DND-41 (cell line): Measurements from ENCODE around the gene MAP4K3.

Source experiments
- EZH2 ChIP-seq: IDR thresholded peaks from 3 replicates; pipeline ENCODE4 v1.6.1; 2012; ENCODE audit warnings: borderline replicate concordance, low read depth, mild to moderate bottlenecking, moderate library complexity, low read length, inconsistent platforms; ENCODE audit not compliant: severe bottlenecking
- TF ChIP-seq, protein P1 (sequence below): IDR thresholded peaks from 2 replicates; pipeline ENCODE4 v1.5.1; 2012; ENCODE audit warnings: borderline replicate concordance, low read length, moderate library complexity, mild to moderate bottlenecking; ENCODE audit not compliant: poor library complexity, severe bottlenecking; ENCODE audit errors: extremely low read depth

DNA sequence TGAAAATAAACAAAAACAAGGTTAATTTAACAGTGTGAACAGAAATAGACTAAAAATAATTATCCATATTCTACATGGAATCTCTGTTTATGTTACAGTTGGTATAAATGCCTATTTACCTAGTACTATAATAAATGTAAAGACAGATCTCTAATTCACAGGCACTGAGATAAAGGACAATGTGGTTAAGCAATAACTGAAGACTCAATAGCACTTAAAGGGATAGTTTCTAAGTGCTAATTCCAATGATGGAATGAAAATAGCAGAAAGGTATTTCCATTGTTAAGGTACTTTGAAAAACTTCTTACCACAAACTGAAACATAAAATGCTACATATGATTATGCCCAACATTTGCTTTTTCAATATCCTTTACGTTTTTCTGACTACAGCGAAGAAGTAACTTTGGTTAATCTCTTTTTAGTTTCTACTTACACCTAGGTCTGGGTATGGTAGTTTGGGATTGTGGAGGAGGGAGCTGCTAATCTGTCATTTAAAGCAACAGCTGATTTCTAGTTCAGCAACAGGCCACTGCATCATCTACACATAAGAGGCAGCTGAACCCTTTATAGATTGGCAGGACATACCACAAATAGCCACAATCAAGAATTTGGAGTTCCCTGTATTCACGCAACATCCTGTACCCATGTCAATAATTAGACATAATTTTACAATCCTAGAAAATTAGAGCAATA lies 27.2 kb downstream of the MAP4K3 start:
- TF ChIP-seq, protein P1, sequence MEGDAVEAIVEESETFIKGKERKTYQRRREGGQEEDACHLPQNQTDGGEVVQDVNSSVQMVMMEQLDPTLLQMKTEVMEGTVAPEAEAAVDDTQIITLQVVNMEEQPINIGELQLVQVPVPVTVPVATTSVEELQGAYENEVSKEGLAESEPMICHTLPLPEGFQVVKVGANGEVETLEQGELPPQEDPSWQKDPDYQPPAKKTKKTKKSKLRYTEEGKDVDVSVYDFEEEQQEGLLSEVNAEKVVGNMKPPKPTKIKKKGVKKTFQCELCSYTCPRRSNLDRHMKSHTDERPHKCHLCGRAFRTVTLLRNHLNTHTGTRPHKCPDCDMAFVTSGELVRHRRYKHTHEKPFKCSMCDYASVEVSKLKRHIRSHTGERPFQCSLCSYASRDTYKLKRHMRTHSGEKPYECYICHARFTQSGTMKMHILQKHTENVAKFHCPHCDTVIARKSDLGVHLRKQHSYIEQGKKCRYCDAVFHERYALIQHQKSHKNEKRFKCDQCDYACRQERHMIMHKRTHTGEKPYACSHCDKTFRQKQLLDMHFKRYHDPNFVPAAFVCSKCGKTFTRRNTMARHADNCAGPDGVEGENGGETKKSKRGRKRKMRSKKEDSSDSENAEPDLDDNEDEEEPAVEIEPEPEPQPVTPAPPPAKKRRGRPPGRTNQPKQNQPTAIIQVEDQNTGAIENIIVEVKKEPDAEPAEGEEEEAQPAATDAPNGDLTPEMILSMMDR: no peak
- TF ChIP-seq EZH2: no peak
